Stomach (tissue), 9 donors: ENCODE measurements around the gene AP4M1. TPM values are rescaled to one million over a fixed set of nuclear protein-coding genes. Genes with fewer than 3 reads are reported as not detected.

ENCODE experiments used
- DNase-seq, 2 donors: peaks; one replicate each; pipeline versions ENCODE4 v3.0.0 to v3.0.0-alpha.2; 2013 to 2019
- H3K27ac ChIP-seq, 5 donors: fragments of 200-600 bp in 4 of 5; sonication (generic) in 4 of 5; one replicate each; pipeline ENCODE4 v1.5.1; 2013 to 2019; ENCODE audit warnings: mild to moderate bottlenecking in 1 of 5, moderate library complexity in 1 of 5
- H3K27me3 ChIP-seq, 3 donors: fragments of 200-600 bp; sonication (generic); one replicate each; pipeline ENCODE4 v1.5.1; 2017 to 2019; ENCODE audit warnings: mixed run types in 1 of 3
- H3K36me3 ChIP-seq, 4 donors: fragments of 200-600 bp; sonication (generic); 1 replicate in 3 of 4; 2 replicates in 1 of 4; pipeline ENCODE4 v1.5.1; 2016 to 2019
- H3K4me1 ChIP-seq, 4 donors: fragments of 200-600 bp; sonication (generic); one replicate each; pipeline ENCODE4 v1.5.1; 2016 to 2019
- H3K4me3 ChIP-seq, 4 donors: fragments of 200-600 bp; sonication (generic) in 3 of 4; one replicate each; pipeline ENCODE4 v1.5.1; 2016 to 2019; ENCODE audit warnings: mild to moderate bottlenecking in 1 of 4
- H3K9me3 ChIP-seq, 4 donors: fragments of 200-600 bp; sonication (generic); one replicate each; pipeline ENCODE4 v1.5.1; 2016 to 2019
- EP300 ChIP-seq: sonication (generic); formaldehyde crosslinking; IDR thresholded peaks from one replicate; pipeline ENCODE4 v1.6.1; 2017; ENCODE audit warnings: antibody characterized with exemption
- POLR2A ChIP-seq, 4 donors: fragments of 450-650 bp; IDR thresholded peaks; one replicate each; pipeline ENCODE4 v1.6.1; 2016; ENCODE audit warnings: antibody characterized with exemption in 4 of 4, control low read depth in 2 of 4, mild to moderate bottlenecking in 1 of 4, moderate library complexity in 1 of 4
- POLR2AphosphoS5 ChIP-seq, 3 donors: sonication (generic); formaldehyde crosslinking; IDR thresholded peaks; one replicate each; pipeline ENCODE4 v1.6.1; 2016; ENCODE audit warnings: antibody characterized with exemption in 3 of 3
- WGBS, 5 donors: extraction: QIAGEN DNeasy Blood & Tissue Kit in 3 of 5; methylation state at CpG; one replicate each; pipeline versions ENCODE4 v1.1.5 to v1.1.7; 2013 to 2018; 5-methylcytosine and 5-hydroxymethylcytosine counted together
- intact Hi-C: fragments of 100-400 bp; cut with DNase I; formaldehyde crosslinking; loops from one replicate; pipeline ENCODE4 v1.15.1; 2023; ENCODE audit warnings: low total_unique reads
- polyA plus RNA-seq, 3 donors: library from polyadenylated mRNA; stranded (reverse); fragments of 200-250 nt; gene quantifications; one replicate each; pipeline ENCODE4 v1.2.3, GENCODE V29; 2013
- total RNA-seq, 5 donors: library from RNA; depleted of rRNA; stranded (reverse); fragments of >200 nt; gene quantifications; one replicate each; pipeline versions ENCODE4 v1.1.0 to v1.2.3, GENCODE V29; 2014 to 2016
- TF ChIP-seq, protein P1 (sequence below), 7 experiments: fragments of 450-650 bp in 4 of 7; fragments of 200-600 bp in 3 of 7; sonication (generic) in 3 of 7; IDR thresholded peaks; one replicate each; pipeline ENCODE4 v1.5.1; 2016 to 2019; ENCODE audit warnings: antibody characterized with exemption in 7 of 7, control low read depth in 2 of 7, mild to moderate bottlenecking in 1 of 7
- donor health status: healthy with polysubstance abuse.
- donor health status: Bipolar disorder and iron deficiency.
- donor health status: healthy.

Gene AP4M1
- total and polyA plus RNA-seq, 8 donors: 8.4 to 103 (median 20.5) TPM

DNA sequence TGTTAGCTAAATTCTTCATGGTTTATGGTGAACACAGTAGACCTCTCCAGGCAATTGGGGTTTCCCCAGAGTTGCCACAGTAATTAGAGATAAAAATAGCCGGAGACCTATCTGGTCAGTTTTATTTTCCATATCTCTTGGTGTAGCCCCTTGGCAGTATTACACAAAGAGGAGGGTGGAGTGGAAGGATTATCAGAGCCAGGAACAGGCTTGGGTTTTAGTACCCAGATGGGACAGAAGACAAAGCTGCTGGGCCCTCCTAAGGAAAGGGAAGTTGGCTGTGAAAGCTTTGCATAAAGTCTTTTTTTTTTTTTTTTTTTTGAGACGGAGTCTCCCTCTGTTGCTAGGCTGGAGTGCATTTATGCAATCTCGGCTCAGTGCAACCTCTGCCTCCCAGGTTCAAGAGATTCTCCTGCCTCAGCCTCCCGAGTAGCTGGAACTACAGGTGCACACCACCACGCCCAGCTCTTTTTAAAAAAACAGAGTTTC is 42.1 kb upstream of the AP4M1 start:
- Histone ChIP-seq H3K27ac (no peak overlapping the region), H3K9me3 (no peaks in the 10 kb centered on the region), H3K4me1 (no peaks in the 10 kb centered on the region), H3K4me3 (no peak overlapping the region), H3K36me3 (peaks cover 55 to 82% (median 81%) of the 10 kb centered on the region in 4 donors), H3K27me3 (no peaks in the 10 kb centered on the region)
- intact Hi-C loops: loop anchor here (10.0 kb wide), 2 partner anchors 64 to 144 kb away; partner anchors contain the start of gene TRIM4
- DNase-seq: no peak
- WGBS, 5 donors: 74 to 83% (median 79%) methylated on average over 5 of the region's 5 CpGs
- TF ChIP-seq POLR2A (IDR thresholded peaks at IDR 0.05) (no peak), POLR2AphosphoS5 (IDR thresholded peaks at IDR 0.05) (no peak), EP300 (no peak)
- TF ChIP-seq, protein P1, sequence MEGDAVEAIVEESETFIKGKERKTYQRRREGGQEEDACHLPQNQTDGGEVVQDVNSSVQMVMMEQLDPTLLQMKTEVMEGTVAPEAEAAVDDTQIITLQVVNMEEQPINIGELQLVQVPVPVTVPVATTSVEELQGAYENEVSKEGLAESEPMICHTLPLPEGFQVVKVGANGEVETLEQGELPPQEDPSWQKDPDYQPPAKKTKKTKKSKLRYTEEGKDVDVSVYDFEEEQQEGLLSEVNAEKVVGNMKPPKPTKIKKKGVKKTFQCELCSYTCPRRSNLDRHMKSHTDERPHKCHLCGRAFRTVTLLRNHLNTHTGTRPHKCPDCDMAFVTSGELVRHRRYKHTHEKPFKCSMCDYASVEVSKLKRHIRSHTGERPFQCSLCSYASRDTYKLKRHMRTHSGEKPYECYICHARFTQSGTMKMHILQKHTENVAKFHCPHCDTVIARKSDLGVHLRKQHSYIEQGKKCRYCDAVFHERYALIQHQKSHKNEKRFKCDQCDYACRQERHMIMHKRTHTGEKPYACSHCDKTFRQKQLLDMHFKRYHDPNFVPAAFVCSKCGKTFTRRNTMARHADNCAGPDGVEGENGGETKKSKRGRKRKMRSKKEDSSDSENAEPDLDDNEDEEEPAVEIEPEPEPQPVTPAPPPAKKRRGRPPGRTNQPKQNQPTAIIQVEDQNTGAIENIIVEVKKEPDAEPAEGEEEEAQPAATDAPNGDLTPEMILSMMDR (IDR thresholded peaks at IDR 0.05): no peak

DNA sequence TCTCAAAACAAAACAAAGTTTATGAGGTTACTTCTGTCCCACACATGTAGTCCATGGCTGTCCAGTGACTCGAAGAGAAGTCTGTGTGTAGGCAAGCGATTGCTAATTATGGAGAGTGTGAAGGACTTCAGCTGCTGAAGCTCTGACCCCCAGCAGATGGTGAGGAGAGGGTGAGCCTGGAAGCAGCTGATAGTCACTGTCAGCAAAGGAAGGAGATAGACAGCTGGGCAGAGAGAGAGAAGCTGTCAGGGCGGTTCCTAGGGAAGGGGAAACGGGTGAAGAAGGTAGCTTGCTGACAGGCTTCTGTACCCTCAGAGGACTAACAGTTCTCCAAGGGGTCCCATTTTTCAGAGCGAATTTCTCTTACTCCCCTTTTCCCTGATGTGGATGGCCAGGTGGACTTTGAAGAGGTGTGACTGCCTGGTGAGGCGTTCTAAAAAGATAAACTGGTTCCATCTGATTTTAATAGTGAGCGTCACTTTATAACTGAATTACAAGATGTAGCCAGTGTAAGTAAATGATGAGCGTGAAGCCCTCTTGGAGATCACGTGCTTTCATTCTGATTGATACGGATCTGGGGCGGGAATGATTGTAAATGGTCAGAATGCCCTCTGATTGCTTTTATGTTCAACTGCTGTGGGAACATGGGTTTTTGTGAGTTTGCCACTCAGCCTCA is 39.8 kb upstream of the AP4M1 start:
- Histone ChIP-seq H3K9me3 (no peaks in the 10 kb centered on the region), H3K4me1 (peaks cover 11 to 19% (median 13%) of the 10 kb centered on the region in 4 donors), H3K36me3 (peaks cover 61 to 95% (median 88%) of the 10 kb centered on the region in 4 donors), H3K4me3 (no peak overlapping the region), H3K27ac (no peak overlapping the region), H3K27me3 (no peaks in the 10 kb centered on the region)
- no peak for DNase-seq
- intact Hi-C loops: no loop called here
- no peak for TF ChIP-seq EP300
- no peak for TF ChIP-seq POLR2AphosphoS5 (IDR thresholded peaks at IDR 0.05)
- TF ChIP-seq POLR2A (IDR thresholded peaks at IDR 0.05): no peak
- TF ChIP-seq, protein P1 (IDR thresholded peaks at IDR 0.05): no peak
- WGBS, 5 donors: 93 to 95% (median 93%) methylated on average over 11 of the region's 11 CpGs

DNA sequence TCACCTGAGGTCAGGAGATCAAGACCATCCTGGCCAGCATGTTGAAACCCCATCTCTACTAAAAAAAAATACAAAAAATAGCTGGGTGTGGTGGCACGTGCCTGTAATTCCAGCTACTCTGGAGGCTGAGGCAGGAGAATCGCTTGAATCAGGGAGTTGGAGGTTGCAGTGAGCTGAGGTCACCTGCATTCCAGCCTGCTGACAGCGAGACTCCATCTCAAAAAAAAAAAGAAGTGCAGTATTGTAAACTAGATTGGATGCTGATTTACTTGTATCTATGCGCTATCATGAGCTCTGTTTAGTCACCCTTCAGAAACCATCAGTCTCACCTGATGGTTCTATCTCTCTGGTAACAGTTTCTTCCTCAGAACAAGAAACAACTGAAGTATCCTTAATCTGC is 38.1 kb upstream of the AP4M1 start:
- intact Hi-C loops: no loop called here
- Histone ChIP-seq H3K9me3 (no peaks in the 10 kb centered on the region), H3K4me1 (peaks cover 11 to 20% (median 13%) of the 10 kb centered on the region in 4 donors), H3K36me3 (peaks cover 44 to 94% (median 88%) of the 10 kb centered on the region in 4 donors), H3K27ac (no peak overlapping the region), H3K27me3 (no peaks in the 10 kb centered on the region), H3K4me3 (no peak overlapping the region)
- DNase-seq: no peak
- no peak for TF ChIP-seq POLR2AphosphoS5 (IDR thresholded peaks at IDR 0.05)
- TF ChIP-seq, protein P1 (IDR thresholded peaks at IDR 0.05): no peak
- WGBS, 5 donors: 90 to 95% (median 94%) methylated on average over 4 of the region's 4 CpGs

DNA sequence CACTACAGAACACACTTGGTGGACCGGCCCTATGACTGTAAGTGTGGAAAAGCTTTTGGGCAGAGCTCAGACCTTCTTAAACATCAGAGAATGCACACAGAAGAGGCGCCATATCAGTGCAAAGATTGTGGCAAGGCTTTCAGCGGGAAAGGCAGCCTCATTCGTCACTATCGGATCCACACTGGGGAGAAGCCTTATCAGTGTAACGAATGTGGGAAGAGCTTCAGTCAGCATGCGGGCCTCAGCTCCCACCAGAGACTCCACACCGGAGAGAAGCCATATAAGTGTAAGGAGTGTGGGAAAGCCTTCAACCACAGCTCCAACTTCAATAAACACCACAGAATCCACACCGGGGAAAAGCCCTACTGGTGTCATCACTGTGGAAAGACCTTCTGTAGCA is 37.3 kb upstream of the AP4M1 start:
- TF ChIP-seq, protein P1 (IDR thresholded peaks at IDR 0.05): no peak
- TF ChIP-seq POLR2AphosphoS5 (IDR thresholded peaks at IDR 0.05) (no peak), POLR2A (IDR thresholded peaks at IDR 0.05) (no peak), EP300 (no peak)
- no peak for DNase-seq
- intact Hi-C loops: no loop called here
- no peaks in the 10 kb centered on the region for H3K27me3 ChIP-seq
- H3K36me3 ChIP-seq: peaks cover 37 to 94% (median 88%) of the 10 kb centered on the region in 4 donors
- WGBS, 5 donors: 83 to 94% (median 90%) methylated on average over 8 to 9 of the region's 9 CpGs
- no peak overlapping the region for H3K27ac ChIP-seq
- no peak overlapping the region for H3K4me3 ChIP-seq
- peaks cover 11 to 20% (median 13%) of the 10 kb centered on the region in 4 donors for H3K4me1 ChIP-seq
- H3K9me3 ChIP-seq: no peaks in the 10 kb centered on the region
